GM20000 (cell line): Measurements from ENCODE around the gene PSMD1.
"Not testable (repeated sequence)": the region's sequence is repeated elsewhere in the genome, so short reads cannot be mapped to it uniquely, and the experiment has no call there.

Experiments used
- DNase-seq: peaks from one replicate; pipeline ENCODE4 v3.0.0; 2012; ENCODE audit warnings: low spot score
- CTCF ChIP-seq: IDR thresholded peaks from 2 replicates; pipeline ENCODE4 v1.5.1; 2012; ENCODE audit warnings: mild to moderate bottlenecking, control low read depth; ENCODE audit errors: extremely low read depth, missing control alignments

The PSMD1 gene

DNA sequence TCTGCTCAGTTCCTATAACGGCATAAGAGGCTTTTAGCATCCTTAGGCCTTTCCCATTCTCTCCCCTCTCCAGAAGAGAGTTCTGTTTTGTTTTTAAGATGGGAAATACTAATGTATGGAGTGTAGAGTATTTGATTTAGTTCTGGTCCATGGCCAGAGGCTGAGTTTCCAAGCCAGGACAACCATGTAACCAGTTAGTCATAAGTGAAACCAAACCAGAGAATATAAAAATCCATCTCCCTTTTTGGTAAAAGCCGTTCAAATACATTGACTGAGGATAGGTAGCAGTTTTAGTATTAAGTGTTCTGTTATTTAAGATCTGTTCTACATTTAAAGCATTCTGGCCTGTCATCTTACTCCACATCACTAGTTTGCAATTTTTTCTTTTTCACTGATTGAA lies 3.1 kb downstream of the PSMD1 start:
- DNase-seq = no peak
- TF ChIP-seq CTCF = no peak

- TF ChIP-seq CTCF = no peak
Measured at GRCh38 chr2:231062776-231063175, 6.1 kb downstream of the PSMD1 start.

DNA sequence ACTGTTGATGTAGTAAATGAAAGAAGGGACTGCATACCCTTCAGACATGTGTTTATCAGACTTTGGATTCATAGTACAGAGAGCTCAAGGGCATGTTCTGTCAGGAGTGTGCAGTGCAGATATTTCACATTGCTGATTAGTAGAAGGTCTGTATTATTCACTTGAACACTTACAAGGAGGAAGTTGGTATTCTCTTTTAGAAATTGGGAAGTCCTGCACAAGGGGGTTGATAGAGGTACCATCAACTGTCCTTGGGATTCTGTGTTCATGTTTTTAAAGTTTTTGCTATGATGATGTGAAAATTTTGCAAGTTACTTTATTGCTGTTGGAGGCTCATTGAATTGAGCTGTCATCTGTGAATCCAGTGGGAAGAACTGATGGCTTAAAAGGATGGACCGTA lies 6.7 kb downstream of the PSMD1 start:
- TF ChIP-seq CTCF = no peak
- no peak for DNase-seq

More at GRCh38 chr2:231062776-231063175, 6.1 kb downstream of the PSMD1 start:
- no peak for DNase-seq

GRCh38 chr2:231065966-231066365 lies 9.3 kb downstream of the PSMD1 start:
- no peak for TF ChIP-seq CTCF
- no peak for DNase-seq

DNA sequence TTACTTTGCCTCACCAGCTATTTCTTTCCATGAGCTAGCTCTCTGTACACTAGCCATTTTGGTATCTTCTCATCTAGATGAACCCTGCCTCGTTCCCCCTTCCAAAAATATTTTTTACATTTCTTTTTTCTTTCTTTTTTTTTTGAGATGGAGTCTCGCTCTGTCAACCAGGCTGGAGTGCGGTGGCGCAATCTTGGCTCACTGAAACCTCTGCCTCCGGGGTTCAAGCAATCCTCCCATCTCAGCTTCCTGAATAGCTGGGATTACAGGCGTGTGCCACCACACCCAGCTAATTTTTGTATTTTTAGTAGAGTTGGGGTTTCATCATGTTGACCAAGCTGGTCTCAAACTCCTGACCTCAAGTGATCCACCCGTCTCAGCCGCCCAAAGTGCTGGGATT lies 10.9 kb downstream of the PSMD1 start:
- DNase-seq = not testable (repeated sequence)

GRCh38 chr2:231068525-231069222 lies 12.0 kb downstream of the PSMD1 start:
- no peak for TF ChIP-seq CTCF
- DNase-seq = no peak

DNA sequence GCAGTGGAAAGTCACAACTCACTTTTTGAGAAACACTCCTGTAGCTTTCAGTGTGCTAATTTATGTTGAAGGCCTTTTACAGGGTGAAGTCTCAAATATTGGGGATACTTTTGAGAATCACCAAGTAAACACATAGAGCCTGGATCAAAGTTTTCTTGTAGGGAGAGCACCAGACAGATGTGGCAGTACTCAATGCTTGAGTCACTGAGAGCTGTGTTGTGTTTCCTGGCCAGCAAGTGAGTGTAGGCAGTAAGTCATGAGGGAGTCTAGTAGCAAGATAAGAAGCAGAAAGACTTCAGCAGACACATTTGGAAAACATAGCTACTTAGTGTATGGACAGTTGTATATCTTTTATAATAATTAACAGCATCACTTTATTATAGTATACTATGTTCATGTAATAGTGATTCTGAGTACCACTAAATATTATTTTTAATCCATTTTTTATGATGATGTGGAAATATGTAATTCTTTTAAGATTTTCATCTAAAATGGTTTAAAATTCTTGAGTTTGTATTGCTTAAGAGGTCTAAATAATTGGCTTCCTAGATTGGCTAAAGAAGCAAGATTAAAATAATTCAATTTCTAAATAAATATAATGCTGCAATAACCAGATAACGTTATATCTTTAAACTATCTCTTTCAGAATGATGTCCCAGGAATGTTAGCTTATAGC lies 12.8 kb downstream of the PSMD1 start:
- no peak for TF ChIP-seq CTCF
- no peak for DNase-seq

- no peak for TF ChIP-seq CTCF
- DNase-seq = no peak
Measured at GRCh38 chr2:231084565-231084964, 27.9 kb downstream of the PSMD1 start.
